Measurements from ENCODE around the gene RASSF1. TPM values are rescaled to one million over a fixed set of nuclear protein-coding genes. Genes with fewer than 3 reads are reported as not detected.

RASSF1 gene
- total RNA-seq, 1 donor from 2014 or later = 19.9 TPM

- DNase-seq (ENCODE audit: low read depth) = no peak
- Histone ChIP-seq H3K4me3 (ENCODE audit: low read depth, low read length) (no peak overlapping the region), H3K36me3 (ENCODE audit: control insufficient read depth, insufficient read depth, low read length) (no peaks in the 10 kb centered on the region), H3K27me3 (ENCODE audit: control insufficient read depth, insufficient read depth, low read length) (no peaks in the 10 kb centered on the region)
- no peak for TF ChIP-seq CTCF (IDR thresholded peaks at IDR 0.05; ENCODE audit: insufficient read depth, low read length, poor library complexity, severe bottlenecking)
Measured at GRCh38 chr3:50323092-50323600, 17.5 kb downstream of the RASSF1 start.

DNA sequence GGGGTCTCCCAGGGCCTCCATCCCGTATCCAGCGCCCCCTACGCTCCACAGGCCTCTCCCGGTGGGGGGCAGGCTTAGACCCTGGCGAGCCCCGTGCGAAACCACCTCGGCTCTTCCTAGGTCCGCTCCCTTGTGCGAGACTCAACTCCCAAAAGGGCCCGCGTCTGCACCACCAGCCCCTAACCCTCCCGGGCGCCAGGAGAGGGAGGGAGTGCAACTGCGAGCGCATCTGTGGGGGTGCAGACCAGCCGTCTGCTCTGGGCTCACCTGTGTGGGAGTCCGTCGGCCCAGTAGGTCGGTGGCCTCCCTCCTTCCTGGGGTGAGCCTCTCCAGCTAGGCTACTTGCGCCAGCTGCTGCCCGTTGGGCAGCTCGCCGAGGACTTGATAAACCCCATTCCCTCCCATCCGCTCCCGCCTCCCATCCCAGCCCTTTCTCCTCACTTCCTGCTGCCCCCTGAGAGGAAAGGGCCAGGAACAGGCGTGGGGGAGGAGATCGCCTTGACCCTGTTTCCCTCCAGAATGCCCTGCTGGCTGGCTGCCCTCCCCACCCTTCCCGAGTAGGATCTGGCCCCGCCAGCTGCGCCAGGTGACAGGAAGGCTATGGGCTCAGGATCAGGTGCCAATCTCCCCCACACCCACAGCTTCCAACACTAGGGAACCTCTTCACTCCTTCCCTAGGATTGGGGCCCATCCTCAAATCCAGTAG, 18.1 kb downstream of the RASSF1 start, which contains the start of gene HYAL2:
Gene HYAL2, minus strand, starts transcription at position 360 of the 706 bp plus-strand sequence. CDS start 2,256 bp downstream, outside the sequence.
- Histone ChIP-seq H3K36me3 (ENCODE audit: control insufficient read depth, insufficient read depth, low read length) (peaks cover 3% of the 10 kb centered on the region), H3K27me3 (ENCODE audit: control insufficient read depth, insufficient read depth, low read length) (no peaks in the 10 kb centered on the region), H3K4me3 (ENCODE audit: low read depth, low read length) (peak within 1 kb of the TSS; percentile 81)
- DNase-seq (ENCODE audit: low read depth) = no peak
- peak; percentile 2 for TF ChIP-seq CTCF (IDR thresholded peaks at IDR 0.05; ENCODE audit: insufficient read depth, low read length, poor library complexity, severe bottlenecking)

DNA sequence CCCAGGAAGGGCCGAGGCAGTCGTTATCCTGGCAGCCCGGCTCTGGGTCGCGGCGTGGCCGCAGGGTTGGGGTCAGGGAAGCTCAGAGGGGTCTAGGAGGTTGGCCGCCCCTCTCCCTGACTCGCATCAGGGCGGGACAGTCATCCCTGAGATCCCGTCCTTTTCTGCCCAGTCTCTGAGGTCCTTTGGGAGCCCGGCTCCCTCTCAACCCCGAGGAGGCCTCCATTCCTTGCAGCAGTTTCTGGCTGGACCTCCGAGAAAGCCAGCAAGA, 18.6 kb downstream of the RASSF1 start:
- DNase-seq (ENCODE audit: low read depth) = no peak
- Histone ChIP-seq H3K27me3 (ENCODE audit: control insufficient read depth, insufficient read depth, low read length) (no peaks in the 10 kb centered on the region), H3K36me3 (ENCODE audit: control insufficient read depth, insufficient read depth, low read length) (peaks cover 3% of the 10 kb centered on the region), H3K4me3 (ENCODE audit: low read depth, low read length) (peak overlapping the region; percentile 81)
- TF ChIP-seq CTCF (IDR thresholded peaks at IDR 0.05; ENCODE audit: insufficient read depth, low read length, poor library complexity, severe bottlenecking) = no peak

DNA sequence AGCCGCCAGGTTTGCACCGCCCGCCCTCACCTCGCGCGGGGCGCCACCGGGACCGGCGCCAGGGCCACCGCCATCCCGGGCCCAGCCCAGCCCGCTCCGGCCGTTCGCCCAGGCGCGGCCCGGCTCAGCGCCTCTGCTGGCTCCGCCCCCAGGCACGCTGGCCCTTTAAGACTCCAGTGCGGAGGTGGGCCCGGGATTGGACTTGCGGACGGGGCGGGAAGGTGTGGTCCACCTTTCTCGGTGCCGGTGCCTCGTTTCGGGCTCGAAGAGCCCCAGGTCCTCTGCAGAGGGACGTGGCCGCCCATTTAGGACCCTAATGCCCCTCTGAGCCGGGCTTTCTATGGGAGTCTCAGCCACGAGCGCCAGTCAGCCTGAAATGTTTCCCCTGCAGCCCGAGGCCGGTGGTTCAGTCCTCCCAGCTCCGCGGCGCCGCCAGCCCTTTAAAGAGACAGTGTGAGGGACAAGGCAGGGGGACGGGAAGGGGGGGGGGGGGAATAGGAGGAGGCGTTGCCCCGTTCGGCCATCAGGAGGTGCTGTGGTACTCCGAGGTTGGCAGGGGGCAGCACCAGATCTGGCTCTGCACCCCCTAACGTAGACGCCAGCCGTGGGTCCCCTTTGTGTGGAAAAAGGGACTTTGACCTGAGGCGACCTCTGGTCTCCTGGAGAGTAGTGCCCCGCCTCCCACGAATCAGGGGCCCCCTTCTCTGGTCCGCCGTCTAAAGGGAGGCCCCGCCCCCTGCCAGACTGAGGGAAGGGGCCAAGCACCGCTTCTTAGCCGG, 19.1 kb downstream of the RASSF1 start:
- Histone ChIP-seq H3K27me3 (ENCODE audit: control insufficient read depth, insufficient read depth, low read length) (no peaks in the 10 kb centered on the region), H3K4me3 (ENCODE audit: low read depth, low read length) (peak overlapping the region; percentile 81), H3K36me3 (ENCODE audit: control insufficient read depth, insufficient read depth, low read length) (peaks cover 3% of the 10 kb centered on the region)
- peak; percentile 74 for TF ChIP-seq CTCF (IDR thresholded peaks at IDR 0.05; ENCODE audit: insufficient read depth, low read length, poor library complexity, severe bottlenecking)
- DNase-seq (ENCODE audit: low read depth) = no peak

DNA sequence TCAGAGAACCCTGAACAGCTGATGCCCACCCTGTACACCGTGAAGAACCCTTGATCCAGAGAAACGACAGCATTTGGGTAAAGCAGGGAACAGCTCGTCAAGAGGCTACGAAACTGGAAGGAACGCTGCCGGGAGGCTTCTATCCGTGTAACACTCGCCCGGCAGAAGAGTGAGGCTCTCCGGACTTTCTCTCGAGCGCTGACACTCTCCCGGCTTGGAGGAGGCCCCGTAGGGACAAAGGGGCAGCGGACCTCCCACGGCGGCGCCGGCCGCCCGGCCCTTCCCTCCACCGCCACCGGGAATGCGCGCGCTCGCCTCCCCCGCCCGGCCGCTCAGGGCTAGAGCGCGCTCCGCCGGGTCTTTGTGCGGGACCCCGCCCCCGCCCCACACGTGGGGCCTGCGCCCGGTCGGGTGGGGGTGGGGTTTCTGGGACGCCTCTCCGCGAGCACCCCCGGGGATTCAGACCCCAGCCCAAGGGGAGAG, 19.7 kb downstream of the RASSF1 start:
- no peak for TF ChIP-seq CTCF (IDR thresholded peaks at IDR 0.05; ENCODE audit: insufficient read depth, low read length, poor library complexity, severe bottlenecking)
- no peak for DNase-seq (ENCODE audit: low read depth)

More for the DNA sequence above, 19.7 kb downstream of the RASSF1 start:
- Histone ChIP-seq H3K27me3 (ENCODE audit: control insufficient read depth, insufficient read depth, low read length) (no peaks in the 10 kb centered on the region), H3K4me3 (ENCODE audit: low read depth, low read length) (peak overlapping the region; percentile 81), H3K36me3 (ENCODE audit: control insufficient read depth, insufficient read depth, low read length) (peaks cover 3% of the 10 kb centered on the region)
